Esophagus squamous epithelium (tissue), 4 donors: ENCODE data around the gene QPCTL.

Source experiments
- POLR2A ChIP-seq, 4 donors: fragments of 450-650 bp; IDR thresholded peaks; one replicate each; pipeline ENCODE4 v1.6.1; 2017; ENCODE audit warnings: antibody characterized with exemption in 4 of 4, mild to moderate bottlenecking in 4 of 4, moderate library complexity in 3 of 4
- TF ChIP-seq, protein P1 (sequence below), 6 experiments: fragments of 450-650 bp in 4 of 6; fragments of 200-600 bp in 2 of 6; sonication (generic) in 2 of 6; IDR thresholded peaks; one replicate each; pipeline ENCODE4 v1.5.1; 2016 to 2019; ENCODE audit warnings: antibody characterized with exemption in 6 of 6, mild to moderate bottlenecking in 4 of 6, moderate library complexity in 4 of 6

GRCh38 chr19:45742969-45743368, 50.5 kb downstream of the QPCTL start:
- TF ChIP-seq, protein P1, sequence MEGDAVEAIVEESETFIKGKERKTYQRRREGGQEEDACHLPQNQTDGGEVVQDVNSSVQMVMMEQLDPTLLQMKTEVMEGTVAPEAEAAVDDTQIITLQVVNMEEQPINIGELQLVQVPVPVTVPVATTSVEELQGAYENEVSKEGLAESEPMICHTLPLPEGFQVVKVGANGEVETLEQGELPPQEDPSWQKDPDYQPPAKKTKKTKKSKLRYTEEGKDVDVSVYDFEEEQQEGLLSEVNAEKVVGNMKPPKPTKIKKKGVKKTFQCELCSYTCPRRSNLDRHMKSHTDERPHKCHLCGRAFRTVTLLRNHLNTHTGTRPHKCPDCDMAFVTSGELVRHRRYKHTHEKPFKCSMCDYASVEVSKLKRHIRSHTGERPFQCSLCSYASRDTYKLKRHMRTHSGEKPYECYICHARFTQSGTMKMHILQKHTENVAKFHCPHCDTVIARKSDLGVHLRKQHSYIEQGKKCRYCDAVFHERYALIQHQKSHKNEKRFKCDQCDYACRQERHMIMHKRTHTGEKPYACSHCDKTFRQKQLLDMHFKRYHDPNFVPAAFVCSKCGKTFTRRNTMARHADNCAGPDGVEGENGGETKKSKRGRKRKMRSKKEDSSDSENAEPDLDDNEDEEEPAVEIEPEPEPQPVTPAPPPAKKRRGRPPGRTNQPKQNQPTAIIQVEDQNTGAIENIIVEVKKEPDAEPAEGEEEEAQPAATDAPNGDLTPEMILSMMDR (IDR thresholded peaks at IDR 0.05) = no peak
- TF ChIP-seq POLR2A (IDR thresholded peaks at IDR 0.05) = no peak
